ENCODE measurements around the gene MAEA.

MAEA gene

DNA sequence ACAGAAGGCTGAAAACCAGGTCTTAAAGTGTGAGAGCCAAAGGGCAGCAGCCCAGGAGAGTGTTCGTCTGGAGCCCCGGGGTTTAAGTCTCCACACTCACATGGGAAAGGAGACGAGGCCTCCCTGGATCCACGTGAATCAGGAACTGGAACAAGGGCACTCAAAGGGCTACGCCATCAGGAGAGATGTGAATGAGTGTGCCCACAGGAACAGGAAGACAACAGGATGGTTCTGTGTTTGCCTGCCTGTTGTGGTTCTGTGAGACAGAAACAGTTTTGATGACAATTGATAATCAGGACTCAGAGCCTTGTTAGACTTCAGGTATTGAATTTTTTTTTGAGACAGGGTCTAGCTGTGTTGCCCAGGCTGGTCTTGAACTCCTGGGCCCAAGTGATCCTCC, 35.9 kb upstream of the MAEA start:
- ChIA-PET POLR2A (no interaction called here), CTCF (interaction anchor here (0.6 to 0.8 kb wide), 2 partner anchors 12 to 123 kb away, joined by 3 read pairs; no protein-coding TSS in a partner anchor)
- no peak overlapping the region for H3K4me3 ChIP-seq (ENCODE audit: low read depth, low read length)
- DNase-seq (ENCODE audit: low read depth, low spot score), result no peak
- TF ChIP-seq, protein P1, sequence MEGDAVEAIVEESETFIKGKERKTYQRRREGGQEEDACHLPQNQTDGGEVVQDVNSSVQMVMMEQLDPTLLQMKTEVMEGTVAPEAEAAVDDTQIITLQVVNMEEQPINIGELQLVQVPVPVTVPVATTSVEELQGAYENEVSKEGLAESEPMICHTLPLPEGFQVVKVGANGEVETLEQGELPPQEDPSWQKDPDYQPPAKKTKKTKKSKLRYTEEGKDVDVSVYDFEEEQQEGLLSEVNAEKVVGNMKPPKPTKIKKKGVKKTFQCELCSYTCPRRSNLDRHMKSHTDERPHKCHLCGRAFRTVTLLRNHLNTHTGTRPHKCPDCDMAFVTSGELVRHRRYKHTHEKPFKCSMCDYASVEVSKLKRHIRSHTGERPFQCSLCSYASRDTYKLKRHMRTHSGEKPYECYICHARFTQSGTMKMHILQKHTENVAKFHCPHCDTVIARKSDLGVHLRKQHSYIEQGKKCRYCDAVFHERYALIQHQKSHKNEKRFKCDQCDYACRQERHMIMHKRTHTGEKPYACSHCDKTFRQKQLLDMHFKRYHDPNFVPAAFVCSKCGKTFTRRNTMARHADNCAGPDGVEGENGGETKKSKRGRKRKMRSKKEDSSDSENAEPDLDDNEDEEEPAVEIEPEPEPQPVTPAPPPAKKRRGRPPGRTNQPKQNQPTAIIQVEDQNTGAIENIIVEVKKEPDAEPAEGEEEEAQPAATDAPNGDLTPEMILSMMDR (IDR thresholded peaks at IDR 0.05; ENCODE audit: insufficient read depth, low read length, missing control alignments), result no peak

DNA sequence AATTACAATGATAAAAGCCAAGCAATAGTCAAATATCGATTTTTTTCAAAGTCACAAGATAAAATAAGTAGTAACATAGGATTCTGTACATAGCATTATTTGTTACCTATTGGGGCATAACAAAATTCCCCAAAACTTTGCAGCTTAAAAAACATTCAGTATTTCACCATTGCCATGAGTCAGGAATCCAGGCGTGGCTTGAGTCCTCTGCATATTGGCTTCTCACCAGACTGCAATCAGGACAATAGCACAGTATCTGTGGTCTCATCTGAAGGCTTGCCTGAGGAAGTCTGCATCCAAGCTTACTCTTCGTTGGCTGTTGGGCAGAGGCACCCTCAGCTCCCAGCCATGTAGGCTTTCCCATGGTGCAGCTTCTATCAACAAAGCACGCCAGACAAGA, 34.5 kb upstream of the MAEA start:
- ChIA-PET POLR2A (no interaction called here), CTCF (interaction anchor here (1.2 kb wide), 2 partner anchors 13 to 91 kb away, joined by 3 to 5 read pairs; no protein-coding TSS in a partner anchor)
- TF ChIP-seq, protein P1 (IDR thresholded peaks at IDR 0.05; ENCODE audit: insufficient read depth, low read length, missing control alignments), result no peak
- H3K4me3 ChIP-seq (ENCODE audit: low read depth, low read length), result no peak overlapping the region
- no peak for DNase-seq (ENCODE audit: low read depth, low spot score)

GRCh38 chr4:1255699-1256098, 34.0 kb upstream of the MAEA start:
- no peak for DNase-seq (ENCODE audit: low read depth, low spot score)
- CTCF ChIA-PET, result interaction anchor here (1.2 to 1.8 kb wide), 3 partner anchors 12 to 90 kb away, joined by 3 to 5 read pairs (median 5); no protein-coding TSS in a partner anchor
- POLR2A ChIA-PET, result no interaction called here
- TF ChIP-seq, protein P1 (IDR thresholded peaks at IDR 0.05; ENCODE audit: insufficient read depth, low read length, missing control alignments), result no peak
- H3K4me3 ChIP-seq (ENCODE audit: low read depth, low read length), result no peak overlapping the region

DNA sequence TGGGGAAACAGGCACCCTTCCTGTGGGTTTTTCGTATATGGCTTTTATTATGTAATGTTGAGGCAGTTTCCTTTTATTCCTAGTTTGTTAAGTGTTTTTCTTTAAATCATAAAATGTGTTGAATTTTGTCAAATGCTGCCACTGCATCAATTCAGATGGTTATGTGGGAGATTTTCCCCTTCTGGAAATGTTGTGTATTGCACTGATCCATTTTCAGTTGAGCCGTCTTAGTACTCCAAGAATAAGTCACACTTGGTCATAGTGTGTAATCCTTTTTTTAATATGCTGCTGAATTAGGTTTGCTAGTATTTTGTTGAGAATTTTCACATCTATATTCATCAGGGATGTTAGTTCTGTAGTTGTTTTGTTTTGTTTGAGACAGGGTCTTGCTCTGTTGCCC, 31.2 kb upstream of the MAEA start:
- TF ChIP-seq, protein P1 (IDR thresholded peaks at IDR 0.05; ENCODE audit: insufficient read depth, low read length, missing control alignments), result no peak
- no peak for DNase-seq (ENCODE audit: low read depth, low spot score)
- ChIA-PET CTCF (interaction anchor here (0.7 to 2.9 kb wide), 2 partner anchors 9 to 20 kb away, joined by 3 to 21 read pairs; no protein-coding TSS in a partner anchor), POLR2A (no interaction called here)
- H3K4me3 ChIP-seq (ENCODE audit: low read depth, low read length), result no peak overlapping the region

GRCh38 chr4:1259966-1260365, 29.7 kb upstream of the MAEA start:
- TF ChIP-seq, protein P1 (IDR thresholded peaks at IDR 0.05; ENCODE audit: insufficient read depth, low read length, missing control alignments), result no peak
- ChIA-PET CTCF (interaction anchor here (1.1 to 1.5 kb wide), 2 partner anchors 9 to 10 kb away, joined by 3 to 4 read pairs; no protein-coding TSS in a partner anchor), POLR2A (interaction anchor here (1.2 kb wide), 1 partner anchor 11 kb away, joined by 3 read pairs; the partner anchor contains the start of gene CTBP1)
- no peak overlapping the region for H3K4me3 ChIP-seq (ENCODE audit: low read depth, low read length)
- DNase-seq (ENCODE audit: low read depth, low spot score), result no peak

- no peak for DNase-seq (ENCODE audit: low read depth, low spot score)
- ChIA-PET POLR2A (interaction anchor here (1.2 kb wide), 1 partner anchor 12 kb away, joined by 3 read pairs; the partner anchor contains the start of gene CTBP1), CTCF (interaction anchor here (1.1 to 11.3 kb wide), 3 partner anchors 8 to 131 kb away, joined by 3 to 145 read pairs (median 4); no protein-coding TSS in a partner anchor)
- TF ChIP-seq, protein P1 (IDR thresholded peaks at IDR 0.05; ENCODE audit: insufficient read depth, low read length, missing control alignments), result no peak
- H3K4me3 ChIP-seq (ENCODE audit: low read depth, low read length), result no peak overlapping the region
Measured at GRCh38 chr4:1260418-1261106, 29.1 kb upstream of the MAEA start.

Data from AG04449 (cell line).